T-helper 2 cell treated with Interferon-gamma antibody and Interleukin-4, amounts not matched to agents 5 μg/mL and 100 μg/mL, for 36 hours (primary cell): ENCODE results near the gene PLEKHA6.
"Not testable (repeated sequence)": the region's sequence is repeated elsewhere in the genome, so short reads cannot be mapped to it uniquely, and the experiment has no call there.

Source experiments
- DNase-seq: peaks from one replicate; pipeline ENCODE4 v3.0.0; 2021; ENCODE audit warnings: low spot score
- H3K27ac Mint-ChIP-seq: one replicate; pipeline ENCODE4 v1.8.0; 2021; ENCODE audit warnings: mild to moderate bottlenecking, mixed read lengths
- H3K27me3 Mint-ChIP-seq: one replicate; pipeline ENCODE4 v1.8.0; 2021; ENCODE audit warnings: low read depth, mixed read lengths
- H3K36me3 Mint-ChIP-seq: one replicate; pipeline ENCODE4 v1.8.0; 2021; ENCODE audit warnings: low read depth, mixed read lengths
- H3K4me1 Mint-ChIP-seq: one replicate; pipeline ENCODE4 v1.8.0; 2021; ENCODE audit warnings: low read depth, mixed read lengths
- H3K4me3 Mint-ChIP-seq: one replicate; pipeline ENCODE4 v1.8.0; 2022; ENCODE audit warnings: mild to moderate bottlenecking, moderate library complexity, mixed read lengths
- H3K9me3 Mint-ChIP-seq: one replicate; pipeline ENCODE4 v1.8.0; 2021; ENCODE audit warnings: mixed read lengths

PLEKHA6 gene

GRCh38 chr1:204331275-204331674 is 28.5 kb downstream of the PLEKHA6 start:
- Mint-ChIP-seq H3K4me3 (no peak overlapping the region), H3K27me3 (no peaks in the 10 kb centered on the region), H3K36me3 (no peaks in the 10 kb centered on the region), H3K9me3 (no peaks in the 10 kb centered on the region), H3K27ac (no peak overlapping the region), H3K4me1 (no peaks in the 10 kb centered on the region)
- DNase-seq: no peak

- H3K27me3 Mint-ChIP-seq, DNase-seq, H3K4me1 Mint-ChIP-seq, H3K27ac Mint-ChIP-seq, H3K9me3 Mint-ChIP-seq, H3K4me3 Mint-ChIP-seq, H3K36me3 Mint-ChIP-seq: not testable (repeated sequence)
These were observed 31.9 kb downstream of the PLEKHA6 start for GRCh38 chr1:204327870-204328269.

DNA sequence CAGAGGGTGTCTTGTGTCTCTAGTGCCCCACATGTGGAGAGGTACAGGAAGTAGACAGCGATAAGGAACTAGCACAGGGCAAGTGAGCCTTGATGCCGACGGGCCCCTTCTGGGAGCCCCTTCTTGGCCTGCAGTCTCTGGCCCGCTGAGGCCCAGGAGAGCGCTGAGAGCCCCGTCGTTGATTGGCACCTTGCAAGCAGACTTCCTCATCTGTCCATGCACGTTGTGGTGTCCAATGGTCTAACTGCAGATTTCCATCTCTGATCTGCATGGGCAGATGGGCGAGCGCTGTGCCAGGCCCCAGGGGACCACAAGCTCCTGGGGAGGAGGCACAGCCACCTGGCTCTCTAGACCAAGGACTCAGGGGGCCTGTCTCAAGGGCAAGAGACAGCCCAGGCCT is 32.4 kb downstream of the PLEKHA6 start:
- peaks cover 3% of the 10 kb centered on the region for H3K4me1 Mint-ChIP-seq
- H3K4me3 Mint-ChIP-seq: no peak overlapping the region
- H3K27ac Mint-ChIP-seq: no peak overlapping the region
- H3K27me3 Mint-ChIP-seq: no peaks in the 10 kb centered on the region
- H3K36me3 Mint-ChIP-seq: no peaks in the 10 kb centered on the region
- H3K9me3 Mint-ChIP-seq: no peaks in the 10 kb centered on the region
- DNase-seq: no peak

- DNase-seq: no peak
- Mint-ChIP-seq H3K27ac (no peak overlapping the region), H3K4me3 (no peak overlapping the region), H3K9me3 (no peaks in the 10 kb centered on the region), H3K4me1 (peaks cover 3% of the 10 kb centered on the region), H3K27me3 (no peaks in the 10 kb centered on the region), H3K36me3 (no peaks in the 10 kb centered on the region)
These were observed 32.9 kb downstream of the PLEKHA6 start for GRCh38 chr1:204326771-204327300.

GRCh38 chr1:204325944-204326343 is 33.8 kb downstream of the PLEKHA6 start:
- Mint-ChIP-seq H3K4me1 (peaks cover 3% of the 10 kb centered on the region), H3K4me3 (no peak overlapping the region), H3K27ac (no peak overlapping the region), H3K27me3 (no peaks in the 10 kb centered on the region), H3K36me3 (no peaks in the 10 kb centered on the region), H3K9me3 (no peaks in the 10 kb centered on the region)
- no peak for DNase-seq

DNA sequence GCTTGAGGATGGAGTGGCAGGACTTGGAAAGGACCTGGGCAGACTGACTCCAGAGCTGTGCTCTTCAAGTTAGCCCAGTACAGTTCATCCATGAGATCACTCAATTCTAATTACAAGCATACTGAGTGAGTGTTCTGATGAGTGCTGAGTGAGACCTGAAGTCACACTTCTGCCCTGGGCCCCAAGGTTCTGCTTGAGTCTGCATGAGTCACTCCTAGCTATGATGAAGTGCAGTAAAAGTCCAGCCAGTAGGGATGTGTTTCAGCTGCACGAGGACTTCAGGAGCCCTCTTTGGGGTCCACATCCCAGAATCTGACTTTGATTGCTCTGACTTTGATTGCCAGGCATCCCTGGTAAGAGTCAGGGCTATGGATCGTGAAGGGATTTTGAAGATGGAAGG is 35.8 kb downstream of the PLEKHA6 start:
- no peak overlapping the region for H3K27ac Mint-ChIP-seq
- no peak overlapping the region for H3K4me3 Mint-ChIP-seq
- no peaks in the 10 kb centered on the region for H3K36me3 Mint-ChIP-seq
- H3K27me3 Mint-ChIP-seq: no peaks in the 10 kb centered on the region
- H3K4me1 Mint-ChIP-seq: peaks cover 3% of the 10 kb centered on the region
- H3K9me3 Mint-ChIP-seq: no peaks in the 10 kb centered on the region
- DNase-seq: peak; percentile 64

- H3K36me3 Mint-ChIP-seq: no peaks in the 10 kb centered on the region
- no peaks in the 10 kb centered on the region for H3K9me3 Mint-ChIP-seq
- no peak overlapping the region for H3K27ac Mint-ChIP-seq
- no peaks in the 10 kb centered on the region for H3K27me3 Mint-ChIP-seq
- peaks cover 3% of the 10 kb centered on the region for H3K4me1 Mint-ChIP-seq
- no peak for DNase-seq
- H3K4me3 Mint-ChIP-seq: no peak overlapping the region
These were observed 37.3 kb downstream of the PLEKHA6 start for GRCh38 chr1:204322339-204322868.

GRCh38 chr1:204321665-204322064 is 38.1 kb downstream of the PLEKHA6 start:
- Mint-ChIP-seq H3K27ac (no peak overlapping the region), H3K9me3 (no peaks in the 10 kb centered on the region), H3K4me1 (peaks cover 3% of the 10 kb centered on the region), H3K4me3 (no peak overlapping the region), H3K27me3 (no peaks in the 10 kb centered on the region), H3K36me3 (no peaks in the 10 kb centered on the region)
- no peak for DNase-seq

GRCh38 chr1:204321051-204321450 is 38.7 kb downstream of the PLEKHA6 start:
- no peak for DNase-seq
- Mint-ChIP-seq H3K27ac (no peak overlapping the region), H3K36me3 (no peaks in the 10 kb centered on the region), H3K4me1 (peaks cover 3% of the 10 kb centered on the region), H3K4me3 (no peak overlapping the region), H3K9me3 (no peaks in the 10 kb centered on the region), H3K27me3 (no peaks in the 10 kb centered on the region)

GRCh38 chr1:204320382-204320804 is 39.3 kb downstream of the PLEKHA6 start:
- Mint-ChIP-seq H3K36me3 (no peaks in the 10 kb centered on the region), H3K4me3 (no peak overlapping the region), H3K4me1 (peaks cover 3% of the 10 kb centered on the region), H3K27me3 (no peaks in the 10 kb centered on the region), H3K27ac (no peak overlapping the region), H3K9me3 (no peaks in the 10 kb centered on the region)
- DNase-seq: peak; percentile 20

- Mint-ChIP-seq H3K27me3 (no peaks in the 10 kb centered on the region), H3K4me1 (peaks cover 3% of the 10 kb centered on the region), H3K27ac (no peak overlapping the region), H3K36me3 (no peaks in the 10 kb centered on the region), H3K4me3 (no peak overlapping the region), H3K9me3 (no peaks in the 10 kb centered on the region)
- no peak for DNase-seq
These were observed 40.3 kb downstream of the PLEKHA6 start for GRCh38 chr1:204319462-204319861.

DNA sequence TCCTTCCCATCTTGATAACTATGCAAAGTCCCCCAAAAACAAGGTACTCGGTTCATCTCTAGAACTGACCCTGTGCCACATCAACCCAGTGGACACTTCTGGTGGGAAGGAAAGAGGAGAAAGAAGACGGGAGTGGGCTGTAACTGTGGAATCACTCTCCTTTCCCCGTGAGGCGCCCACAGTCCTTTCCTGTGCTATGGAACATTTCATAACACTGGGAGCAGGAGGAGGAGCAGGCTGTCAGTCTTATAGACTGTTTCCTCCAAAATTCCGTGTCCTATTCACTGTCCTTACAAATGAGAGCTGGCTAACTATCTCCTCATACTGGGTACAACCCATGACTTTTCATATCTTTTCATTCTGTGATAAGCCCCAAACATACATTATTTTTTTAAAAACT is 40.7 kb downstream of the PLEKHA6 start:
- Mint-ChIP-seq H3K4me1 (peaks cover under 1% of the 10 kb centered on the region), H3K27ac (no peak overlapping the region), H3K27me3 (no peaks in the 10 kb centered on the region), H3K36me3 (no peaks in the 10 kb centered on the region), H3K4me3 (no peak overlapping the region), H3K9me3 (no peaks in the 10 kb centered on the region)
- no peak for DNase-seq

DNA sequence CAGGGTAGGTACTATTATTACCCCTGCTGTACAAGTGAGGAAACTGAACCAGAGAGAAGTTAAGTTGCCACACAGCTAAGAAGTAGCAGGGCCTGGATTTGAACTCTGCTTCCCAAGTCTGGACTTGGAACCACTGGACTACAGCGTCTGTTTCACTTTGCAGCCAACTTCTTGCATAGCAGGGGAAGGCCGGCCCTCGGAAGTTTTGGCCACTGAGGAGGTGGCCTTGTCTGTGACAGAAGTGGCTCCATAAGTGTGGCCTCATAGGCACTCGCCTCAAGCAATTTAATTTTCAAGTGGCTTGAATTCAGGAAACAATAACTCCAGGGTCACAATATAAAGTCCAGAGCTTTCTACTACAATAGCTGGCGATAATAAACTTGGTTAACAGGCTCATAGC is 41.4 kb downstream of the PLEKHA6 start:
- Mint-ChIP-seq H3K4me1 (no peaks in the 10 kb centered on the region), H3K4me3 (no peak overlapping the region), H3K36me3 (no peaks in the 10 kb centered on the region), H3K27me3 (no peaks in the 10 kb centered on the region), H3K27ac (no peak overlapping the region), H3K9me3 (no peaks in the 10 kb centered on the region)
- DNase-seq: no peak

GRCh38 chr1:204317170-204317569 is 42.6 kb downstream of the PLEKHA6 start:
- H3K9me3 Mint-ChIP-seq: no peaks in the 10 kb centered on the region
- no peaks in the 10 kb centered on the region for H3K4me1 Mint-ChIP-seq
- no peaks in the 10 kb centered on the region for H3K27me3 Mint-ChIP-seq
- no peak overlapping the region for H3K27ac Mint-ChIP-seq
- no peaks in the 10 kb centered on the region for H3K36me3 Mint-ChIP-seq
- H3K4me3 Mint-ChIP-seq: no peak overlapping the region
- no peak for DNase-seq

- Mint-ChIP-seq H3K36me3 (no peaks in the 10 kb centered on the region), H3K27ac (no peak overlapping the region), H3K27me3 (no peaks in the 10 kb centered on the region), H3K4me1 (no peaks in the 10 kb centered on the region), H3K9me3 (no peaks in the 10 kb centered on the region), H3K4me3 (no peak overlapping the region)
- no peak for DNase-seq
These were observed 43.6 kb downstream of the PLEKHA6 start for GRCh38 chr1:204316164-204316563.
